Embryonic facial prominence (tissue), 1 donor: ENCODE measurements around the gene TMEM143.

Experiments used
- DNase-seq: peaks from one replicate; pipeline ENCODE4 v3.0.0-alpha.2; 2016; ENCODE audit errors: extremely low spot score

The TMEM143 gene

GRCh38 chr19:48359123-48359522 lies 4.6 kb downstream of the TMEM143 start:
- no peak for DNase-seq

GRCh38 chr19:48355365-48355954 lies 8.3 kb downstream of the TMEM143 start:
- no peak for DNase-seq

- DNase-seq = no peak
These were observed 9.3 kb downstream of the TMEM143 start for GRCh38 chr19:48354332-48354992.

- no peak for DNase-seq
These were observed 10.1 kb downstream of the TMEM143 start for GRCh38 chr19:48353677-48354076.

GRCh38 chr19:48351341-48351752 lies 12.4 kb downstream of the TMEM143 start:
- DNase-seq = no peak

- DNase-seq = no peak
These were observed 12.9 kb downstream of the TMEM143 start for GRCh38 chr19:48350856-48351255.

GRCh38 chr19:48348737-48349136 lies 15.0 kb downstream of the TMEM143 start:
- no peak for DNase-seq

GRCh38 chr19:48348045-48348444 lies 15.7 kb downstream of the TMEM143 start:
- no peak for DNase-seq

GRCh38 chr19:48346191-48346590 lies 17.5 kb downstream of the TMEM143 start:
- DNase-seq = no peak

GRCh38 chr19:48344892-48345291 lies 18.8 kb downstream of the TMEM143 start:
- DNase-seq = no peak

GRCh38 chr19:48342841-48343540 lies 20.7 kb downstream of the TMEM143 start:
- no peak for DNase-seq

GRCh38 chr19:48342414-48342738 lies 21.4 kb downstream of the TMEM143 start:
- DNase-seq = no peak

- DNase-seq = no peak
These were observed 22.0 kb downstream of the TMEM143 start for GRCh38 chr19:48341515-48342413.

- no peak for DNase-seq
These were observed 22.7 kb downstream of the TMEM143 start for GRCh38 chr19:48340995-48341394.

- DNase-seq = no peak
These were observed 24.8 kb downstream of the TMEM143 start for GRCh38 chr19:48338802-48339503.

GRCh38 chr19:48338253-48338755 lies 25.4 kb downstream of the TMEM143 start:
- no peak for DNase-seq

GRCh38 chr19:48333467-48334384 lies 30.0 kb downstream of the TMEM143 start:
- peak; percentile 78 for DNase-seq

- DNase-seq = peak; percentile 91
These were observed 30.9 kb downstream of the TMEM143 start for GRCh38 chr19:48332662-48333466.

- no peak for DNase-seq
These were observed 31.4 kb downstream of the TMEM143 start for GRCh38 chr19:48332351-48332661.
